Thyroid gland (tissue), 4 donors: ENCODE measurements around the gene MICB.

ENCODE experiments used
- CTCF ChIP-seq, 6 experiments: fragments of 200-600 bp in 3 of 6; fragments of 450-650 bp in 3 of 6; sonication (generic) in 3 of 6; IDR thresholded peaks; one replicate each; pipeline ENCODE4 v1.5.1; 2016 to 2019; ENCODE audit warnings: antibody characterized with exemption in 6 of 6, mild to moderate bottlenecking in 2 of 6, inconsistent platforms in 1 of 6, moderate library complexity in 1 of 6
- POLR2A ChIP-seq, 2 donors: fragments of 450-650 bp; IDR thresholded peaks; one replicate each; pipeline ENCODE4 v1.6.1; 2017; ENCODE audit warnings: antibody characterized with exemption in 2 of 2, mild to moderate bottlenecking in 2 of 2, moderate library complexity in 1 of 2

DNA sequence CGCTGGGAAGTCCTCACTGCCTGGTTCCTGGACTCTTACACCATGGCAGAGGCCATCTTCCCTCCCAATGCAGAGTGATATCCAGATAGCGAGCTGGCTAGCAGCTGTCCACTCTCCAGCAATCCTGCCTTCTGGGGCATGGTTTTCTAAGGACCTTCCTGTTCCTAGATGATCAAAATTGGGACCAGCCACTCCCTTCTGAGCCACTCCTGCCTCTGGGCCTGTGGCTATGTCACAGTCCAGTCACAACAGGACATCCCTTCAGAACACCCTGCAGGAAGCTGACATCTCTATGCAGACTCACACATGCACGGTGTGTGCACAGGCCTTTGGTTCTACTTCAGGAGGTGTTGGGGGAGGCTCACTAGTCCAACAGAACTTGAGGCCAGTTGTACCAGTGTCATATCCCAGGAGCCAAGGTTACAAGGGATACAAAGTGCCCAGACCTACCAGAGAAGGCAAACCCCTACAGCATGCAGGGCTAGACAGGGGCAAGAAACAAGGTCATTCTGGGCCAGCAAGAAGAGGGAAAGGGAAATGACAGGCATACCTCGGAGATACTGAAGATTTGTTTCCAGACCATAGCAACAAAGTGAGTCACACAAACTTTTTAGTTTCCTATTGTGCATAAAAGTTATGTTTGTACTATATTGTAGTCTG lies 28.1 kb downstream of the MICB start:
- TF ChIP-seq CTCF (IDR thresholded peaks at IDR 0.05) (no peak), POLR2A (IDR thresholded peaks at IDR 0.05) (no peak)
